Measurements from ENCODE around the gene AP5B1.

Gene AP5B1, protein sequence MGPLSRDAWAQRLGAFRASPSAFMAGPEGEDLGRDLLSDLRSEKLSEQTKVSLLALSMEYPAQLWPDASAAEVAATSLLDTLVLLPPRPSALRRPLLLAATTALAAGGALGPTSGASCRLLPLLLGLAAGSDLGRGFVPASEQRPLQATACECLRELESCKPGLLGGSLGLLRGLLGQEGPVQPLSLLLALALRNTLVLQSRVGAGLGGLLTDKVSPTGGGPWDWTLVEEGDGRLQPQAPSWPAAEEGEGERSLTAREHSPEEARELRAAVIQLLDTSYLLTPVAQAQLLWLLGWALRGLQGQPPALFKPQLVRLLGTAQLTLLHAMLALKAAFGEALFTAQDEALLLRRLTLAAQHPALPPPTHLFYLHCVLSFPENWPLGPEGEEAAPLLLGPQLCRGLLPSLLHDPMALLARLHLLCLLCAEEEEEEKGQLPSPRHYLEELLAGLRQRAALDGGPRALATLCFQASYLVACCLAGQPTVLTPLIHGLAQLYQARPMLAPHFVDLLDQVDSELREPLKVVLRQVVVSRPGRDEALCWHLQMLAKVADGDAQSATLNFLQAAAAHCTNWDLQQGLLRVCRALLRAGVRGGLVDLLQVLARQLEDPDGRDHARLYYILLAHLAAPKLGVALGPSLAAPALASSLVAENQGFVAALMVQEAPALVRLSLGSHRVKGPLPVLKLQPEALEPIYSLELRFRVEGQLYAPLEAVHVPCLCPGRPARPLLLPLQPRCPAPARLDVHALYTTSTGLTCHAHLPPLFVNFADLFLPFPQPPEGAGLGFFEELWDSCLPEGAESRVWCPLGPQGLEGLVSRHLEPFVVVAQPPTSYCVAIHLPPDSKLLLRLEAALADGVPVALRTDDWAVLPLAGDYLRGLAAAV

GRCh38 chr11:65780770-65781151, at the start of gene AP5B1:
TSS of gene AP5B1 (minus strand) at chr11:65780976. CDS start at chr11:65780591, 385 bp downstream.
- peak; percentile 51 to 61 for DNase-seq (ENCODE audit: low read depth in 2 of 2)

- no peak for DNase-seq (ENCODE audit: low read depth in 2 of 2)
Measured at GRCh38 chr11:65829459-65829858, 48.7 kb upstream of the AP5B1 start.

DNA sequence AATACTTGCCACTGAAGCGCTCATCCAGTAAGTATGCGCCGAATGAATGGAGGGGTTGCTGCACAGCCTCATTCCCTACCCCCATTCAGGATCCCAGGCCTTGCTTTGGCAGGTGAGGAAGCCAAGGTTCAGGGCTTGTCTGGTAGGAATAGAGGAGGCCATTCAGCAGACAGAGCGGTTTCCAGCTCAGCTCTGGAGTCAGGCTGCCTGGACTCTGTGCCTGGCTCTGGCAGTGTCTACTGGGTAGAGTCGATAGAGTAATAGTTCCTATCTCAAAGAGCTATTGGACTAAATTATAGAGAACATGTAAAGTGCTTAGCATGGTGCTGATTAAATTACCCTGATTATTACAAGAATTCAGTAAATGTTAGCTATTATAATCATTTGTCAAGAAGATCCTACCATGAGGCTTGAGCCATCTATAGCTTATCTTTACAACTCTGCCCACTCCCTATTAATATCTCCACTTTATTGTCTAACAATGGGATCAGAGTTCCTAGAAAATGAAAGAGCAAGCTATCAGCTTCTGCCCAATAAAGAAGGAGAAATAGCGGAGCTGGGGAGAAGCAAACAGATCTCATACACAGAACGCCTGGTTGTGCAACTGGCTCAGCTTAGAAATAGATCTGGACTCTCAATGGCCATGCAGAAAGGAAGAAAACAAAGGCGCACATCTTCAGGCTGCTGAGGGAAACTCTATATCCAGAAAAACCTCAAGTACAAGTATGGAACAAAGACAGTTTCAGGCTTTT, 46.4 kb upstream of the AP5B1 start:
- DNase-seq (ENCODE audit: low read depth in 2 of 2) = no peak

DNA sequence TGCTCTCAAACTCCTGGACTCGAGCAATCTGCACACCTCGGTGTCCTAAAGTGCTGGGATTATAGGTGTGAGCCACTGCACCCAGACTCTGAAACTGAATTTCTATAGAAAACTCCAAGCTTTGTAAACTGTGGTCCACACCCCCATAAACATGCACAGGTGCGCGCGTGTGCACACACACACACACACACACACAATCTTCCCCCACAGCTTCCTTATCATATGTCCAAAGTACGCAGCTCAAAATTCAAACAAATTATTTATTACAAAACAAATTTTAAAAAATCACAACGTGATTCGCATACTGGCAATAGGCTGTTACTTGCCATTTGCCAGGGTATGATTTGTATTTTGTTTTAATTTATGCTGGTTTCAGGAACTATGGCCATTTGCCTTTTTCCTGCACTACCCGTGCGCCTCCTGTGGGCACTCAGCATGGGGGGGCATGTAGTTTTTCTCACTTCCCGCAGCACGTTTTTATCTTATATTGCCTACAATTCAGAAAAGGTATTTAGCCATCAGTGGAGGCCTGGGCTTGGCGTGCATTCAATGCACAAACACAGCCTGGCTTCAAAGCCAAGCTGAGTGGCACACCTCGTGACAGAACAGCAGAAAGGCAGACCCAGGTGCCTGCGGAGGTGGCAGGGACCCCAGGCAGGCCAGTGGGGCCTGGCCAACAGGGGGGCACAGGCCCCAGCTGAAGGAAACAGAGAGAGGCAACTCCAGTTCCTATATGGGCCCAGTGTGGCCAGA, 42.2 kb upstream of the AP5B1 start:
- DNase-seq (ENCODE audit: low read depth in 2 of 2) = no peak

GRCh38 chr11:65821107-65821506, 40.3 kb upstream of the AP5B1 start:
- no peak for DNase-seq (ENCODE audit: low read depth in 2 of 2)

DNA sequence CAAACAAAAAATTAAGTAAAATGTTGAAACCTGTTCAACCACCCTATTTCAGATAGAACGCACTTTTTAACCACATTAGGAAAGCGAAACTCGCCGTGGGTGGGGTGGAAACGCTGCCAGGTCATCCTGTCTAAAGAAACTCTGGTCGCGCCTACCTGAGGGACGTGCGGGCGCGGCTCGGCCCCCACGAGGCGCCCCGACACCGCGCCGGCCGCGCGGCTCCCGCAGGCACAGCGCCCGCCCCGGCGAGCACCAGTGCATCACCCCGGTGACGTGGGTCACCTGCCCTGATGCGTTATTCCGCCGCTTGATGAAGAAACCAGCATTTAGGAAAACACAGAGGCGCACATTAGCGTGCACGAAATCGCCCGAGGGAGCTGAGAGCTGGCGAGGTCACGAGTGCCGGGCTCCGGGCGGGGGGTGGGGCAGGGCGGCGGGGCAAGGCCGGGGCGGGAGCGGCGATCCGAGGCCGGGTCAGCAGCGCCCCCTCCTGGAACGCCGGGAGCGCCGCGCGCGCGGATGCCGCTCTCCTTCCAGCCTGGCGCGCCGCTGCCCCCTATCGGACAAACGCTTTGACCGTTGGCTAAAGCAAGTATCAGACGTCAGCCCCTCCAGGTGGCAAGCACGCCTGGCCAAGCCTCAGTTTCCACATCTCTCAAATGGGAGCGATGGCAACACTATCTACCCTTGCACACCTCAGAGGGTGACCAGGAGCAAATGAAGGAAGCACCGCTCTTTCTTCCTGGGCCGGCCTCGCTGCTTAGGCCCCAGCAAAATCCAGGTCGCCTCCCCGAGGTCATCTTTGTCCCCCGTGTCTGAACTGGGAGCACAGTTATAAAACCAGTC, 37.3 kb upstream of the AP5B1 start:
- DNase-seq (ENCODE audit: low read depth in 2 of 2) = peak; percentile 76 to 94

- DNase-seq (ENCODE audit: low read depth in 2 of 2) = no peak
Measured at GRCh38 chr11:65817312-65817834, 36.6 kb upstream of the AP5B1 start.

GRCh38 chr11:65816696-65817095, 35.9 kb upstream of the AP5B1 start:
- no peak for DNase-seq (ENCODE audit: low read depth in 2 of 2)

- no peak for DNase-seq (ENCODE audit: low read depth in 2 of 2)
Measured at GRCh38 chr11:65814986-65815565, 34.3 kb upstream of the AP5B1 start.

- no peak for DNase-seq (ENCODE audit: low read depth in 2 of 2)
Measured at GRCh38 chr11:65814131-65814985, 33.6 kb upstream of the AP5B1 start.

DNA sequence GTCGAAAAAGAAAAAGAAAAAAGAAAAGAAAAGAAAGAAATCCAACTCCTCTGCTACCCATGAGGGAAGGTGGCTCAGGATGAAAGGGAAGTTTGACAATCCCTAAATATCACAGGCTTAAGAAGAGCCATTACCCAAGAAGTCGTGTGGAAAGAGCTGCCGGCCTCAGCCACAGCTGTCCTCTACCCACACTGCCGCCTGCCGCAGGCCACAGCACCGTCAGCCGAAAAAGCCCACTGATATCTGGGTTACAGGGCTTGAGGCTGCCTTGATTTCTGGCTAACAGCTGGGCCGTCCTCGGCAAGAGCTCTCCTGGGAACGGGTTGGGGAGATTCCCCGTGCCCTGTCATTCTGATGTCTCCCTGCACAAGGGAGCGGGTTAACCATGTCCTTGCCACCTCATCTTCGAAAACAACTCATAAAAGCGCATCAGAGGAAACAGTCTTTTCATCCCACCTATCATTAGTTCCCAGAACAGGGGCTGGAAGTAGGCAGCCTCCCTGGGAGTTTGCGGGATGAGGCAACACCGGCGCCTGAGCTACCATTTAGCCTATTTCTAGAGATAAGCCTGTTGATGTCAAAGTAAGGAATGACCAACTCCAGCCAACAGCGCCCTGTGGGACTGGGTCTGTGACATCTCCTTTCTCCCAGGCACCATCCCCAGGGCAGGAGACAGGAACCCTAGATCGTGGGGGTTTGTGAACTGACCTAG, 31.1 kb upstream of the AP5B1 start:
- DNase-seq (ENCODE audit: low read depth in 2 of 2) = no peak

- no peak for DNase-seq (ENCODE audit: low read depth in 2 of 2)
Measured at GRCh38 chr11:65810046-65810868, 29.5 kb upstream of the AP5B1 start.

GRCh38 chr11:65809496-65809895, 28.7 kb upstream of the AP5B1 start:
- no peak for DNase-seq (ENCODE audit: low read depth in 2 of 2)

DNA sequence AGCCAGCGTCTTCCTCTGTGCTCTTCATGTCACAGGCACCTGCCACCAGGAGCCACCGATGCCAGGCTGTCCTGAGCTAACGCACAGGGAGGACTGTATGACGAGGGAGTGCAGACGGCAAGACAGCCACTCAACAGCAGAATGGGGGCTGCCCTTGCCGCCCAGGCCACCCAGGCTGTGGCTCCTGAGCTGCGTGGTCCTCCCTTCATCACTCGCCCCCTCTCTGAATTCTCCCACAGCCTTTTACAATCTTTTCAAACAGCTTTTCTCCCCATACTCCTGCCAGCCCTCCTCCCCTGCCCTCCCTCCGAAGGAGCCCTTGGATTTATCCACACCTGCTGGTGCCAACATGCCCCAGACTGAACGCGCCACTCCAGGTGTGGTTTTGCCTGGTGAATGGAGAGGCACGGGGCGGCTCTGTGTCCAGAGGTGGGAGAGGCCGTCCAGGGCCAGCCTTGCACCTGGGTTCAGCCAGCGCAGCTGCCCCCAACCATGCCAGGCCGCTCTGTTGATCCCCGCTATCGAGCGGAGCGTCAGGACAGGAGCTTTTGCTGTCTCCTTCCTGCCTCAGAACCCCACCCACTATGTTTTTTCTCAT, 28.1 kb upstream of the AP5B1 start:
- no peak for DNase-seq (ENCODE audit: low read depth in 2 of 2)

GRCh38 chr11:65806979-65807378, 26.2 kb upstream of the AP5B1 start:
- DNase-seq (ENCODE audit: low read depth in 2 of 2) = no peak

- DNase-seq (ENCODE audit: low read depth in 2 of 2) = no peak
Measured at GRCh38 chr11:65803797-65804492, 23.2 kb upstream of the AP5B1 start.
